A673 (cell line): ENCODE data around the gene C10orf95.

Experiments
- EZH2 ChIP-seq: fragments of 200-600 bp; sonication (generic); IDR thresholded peaks from 2 replicates; pipeline ENCODE4 v1.6.1; 2017; ENCODE audit warnings: borderline replicate concordance, low read depth, mild to moderate bottlenecking, mixed read lengths, antibody characterized with exemption, low read length; ENCODE audit not compliant: poor library complexity, severe bottlenecking
- TF ChIP-seq, protein P1 (sequence below): fragments of 300-800, 200-600 bp; sonication (generic); conservative IDR thresholded peaks from 2 replicates; pipeline ENCODE4 v1.5.1; 2017; ENCODE audit warnings: low read depth, mild to moderate bottlenecking, antibody characterized with exemption, low read length, moderate library complexity, mixed read lengths

GRCh38 chr10:102406815-102407214 lies 44.5 kb downstream of the C10orf95 start:
- TF ChIP-seq, protein P1, sequence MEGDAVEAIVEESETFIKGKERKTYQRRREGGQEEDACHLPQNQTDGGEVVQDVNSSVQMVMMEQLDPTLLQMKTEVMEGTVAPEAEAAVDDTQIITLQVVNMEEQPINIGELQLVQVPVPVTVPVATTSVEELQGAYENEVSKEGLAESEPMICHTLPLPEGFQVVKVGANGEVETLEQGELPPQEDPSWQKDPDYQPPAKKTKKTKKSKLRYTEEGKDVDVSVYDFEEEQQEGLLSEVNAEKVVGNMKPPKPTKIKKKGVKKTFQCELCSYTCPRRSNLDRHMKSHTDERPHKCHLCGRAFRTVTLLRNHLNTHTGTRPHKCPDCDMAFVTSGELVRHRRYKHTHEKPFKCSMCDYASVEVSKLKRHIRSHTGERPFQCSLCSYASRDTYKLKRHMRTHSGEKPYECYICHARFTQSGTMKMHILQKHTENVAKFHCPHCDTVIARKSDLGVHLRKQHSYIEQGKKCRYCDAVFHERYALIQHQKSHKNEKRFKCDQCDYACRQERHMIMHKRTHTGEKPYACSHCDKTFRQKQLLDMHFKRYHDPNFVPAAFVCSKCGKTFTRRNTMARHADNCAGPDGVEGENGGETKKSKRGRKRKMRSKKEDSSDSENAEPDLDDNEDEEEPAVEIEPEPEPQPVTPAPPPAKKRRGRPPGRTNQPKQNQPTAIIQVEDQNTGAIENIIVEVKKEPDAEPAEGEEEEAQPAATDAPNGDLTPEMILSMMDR, result no peak
- TF ChIP-seq EZH2, result no peak
